ENCODE measurements around the gene PDZRN3. TPM values are rescaled to one million over a fixed set of nuclear protein-coding genes. Genes with fewer than 3 reads are reported as not detected.

Gene PDZRN3
- total RNA-seq, 4 donors from 2014 or later = 87.3 to 268 (median 107) TPM

DNA sequence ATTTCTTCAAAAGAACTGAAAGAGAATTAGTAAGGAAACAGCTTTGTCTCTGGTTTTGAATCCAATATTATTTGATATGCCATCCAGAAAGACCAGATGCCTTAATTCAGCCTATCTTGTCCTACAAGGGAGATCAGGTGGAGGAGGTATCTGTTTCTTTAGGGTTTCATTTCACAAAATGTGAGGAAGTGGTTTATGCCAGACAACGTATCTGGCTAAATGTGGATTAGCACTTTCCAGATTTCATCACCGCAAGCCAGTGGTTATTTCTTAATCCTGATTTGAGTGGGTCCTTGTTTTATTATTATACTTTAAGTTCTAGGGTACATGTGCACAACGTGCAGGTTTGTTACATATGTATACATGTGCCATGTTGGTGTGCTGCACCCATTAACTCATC, 292.2 kb downstream of the PDZRN3 start:
- H3K27ac ChIP-seq = no peak overlapping the region
- H3K36me3 ChIP-seq = no peaks in the 10 kb centered on the region
- no peaks in the 10 kb centered on the region for H3K4me1 ChIP-seq
- H3K9me3 ChIP-seq = no peaks in the 10 kb centered on the region
- H3K4me3 ChIP-seq = no peak overlapping the region
- no peaks in the 10 kb centered on the region for H3K27me3 ChIP-seq
- DNase-seq = no peak
- TF ChIP-seq, protein P1, sequence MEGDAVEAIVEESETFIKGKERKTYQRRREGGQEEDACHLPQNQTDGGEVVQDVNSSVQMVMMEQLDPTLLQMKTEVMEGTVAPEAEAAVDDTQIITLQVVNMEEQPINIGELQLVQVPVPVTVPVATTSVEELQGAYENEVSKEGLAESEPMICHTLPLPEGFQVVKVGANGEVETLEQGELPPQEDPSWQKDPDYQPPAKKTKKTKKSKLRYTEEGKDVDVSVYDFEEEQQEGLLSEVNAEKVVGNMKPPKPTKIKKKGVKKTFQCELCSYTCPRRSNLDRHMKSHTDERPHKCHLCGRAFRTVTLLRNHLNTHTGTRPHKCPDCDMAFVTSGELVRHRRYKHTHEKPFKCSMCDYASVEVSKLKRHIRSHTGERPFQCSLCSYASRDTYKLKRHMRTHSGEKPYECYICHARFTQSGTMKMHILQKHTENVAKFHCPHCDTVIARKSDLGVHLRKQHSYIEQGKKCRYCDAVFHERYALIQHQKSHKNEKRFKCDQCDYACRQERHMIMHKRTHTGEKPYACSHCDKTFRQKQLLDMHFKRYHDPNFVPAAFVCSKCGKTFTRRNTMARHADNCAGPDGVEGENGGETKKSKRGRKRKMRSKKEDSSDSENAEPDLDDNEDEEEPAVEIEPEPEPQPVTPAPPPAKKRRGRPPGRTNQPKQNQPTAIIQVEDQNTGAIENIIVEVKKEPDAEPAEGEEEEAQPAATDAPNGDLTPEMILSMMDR (IDR thresholded peaks at IDR 0.05) = no peak
- no peak for TF ChIP-seq POLR2A (IDR thresholded peaks at IDR 0.05)
- intact Hi-C loops (cut with DNase I; ENCODE audit: low total_unique reads) = no loop called here

Small RNA genes lying within 50 kb of the gene (small RNA-seq; reads per million reads assigned to genes)
- gene RNU7-119P = not detected
